ENCODE data around the gene BPTF. TPM values are rescaled to one million over a fixed set of nuclear protein-coding genes. Genes with fewer than 3 reads are reported as not detected.
A peak's percentile ranks its signal among the peaks of the same experiment; 100 is the strongest.

Gene BPTF
- total RNA-seq, 2 experiments from 2014 or later: 117 to 125 TPM

DNA sequence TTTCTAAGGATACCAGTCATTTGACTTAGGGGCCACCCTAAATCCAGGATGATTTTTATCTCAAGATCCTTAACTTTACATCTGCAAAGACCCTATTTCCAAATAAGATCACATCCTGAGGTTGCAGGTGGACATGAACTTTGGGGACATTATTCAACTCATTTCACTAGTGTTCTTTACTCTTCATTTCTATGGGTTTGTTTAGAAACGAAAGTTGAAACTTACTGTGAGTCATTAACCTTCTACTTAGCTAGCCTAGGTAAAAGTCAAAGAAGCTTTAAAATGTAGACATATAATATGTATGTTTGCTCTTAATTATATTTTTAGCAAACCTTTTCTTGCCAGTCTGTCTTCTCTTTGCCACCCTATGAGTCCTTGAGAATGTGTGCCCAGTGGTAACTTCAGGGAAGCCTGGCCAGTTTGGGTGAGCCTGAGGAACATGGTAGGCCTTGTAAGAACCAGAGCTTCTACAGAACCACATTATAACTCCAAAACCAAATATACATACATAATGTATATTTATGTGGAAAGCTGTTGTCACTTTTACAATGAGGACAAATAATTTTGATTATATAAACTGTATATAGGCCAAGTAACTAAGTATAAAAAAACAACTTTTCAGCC, 38.4 kb downstream of the BPTF start:
- CTCF ChIA-PET: interaction anchor here (0.7 kb wide), 1 partner anchor 1192 kb away, joined by 3 read pairs; no protein-coding TSS in a partner anchor
- intact Hi-C loops (cut with DNase I, micrococcal nuclease): no loop called here
- no peak for TF ChIP-seq CTCF (IDR thresholded peaks at IDR 0.05)

DNA sequence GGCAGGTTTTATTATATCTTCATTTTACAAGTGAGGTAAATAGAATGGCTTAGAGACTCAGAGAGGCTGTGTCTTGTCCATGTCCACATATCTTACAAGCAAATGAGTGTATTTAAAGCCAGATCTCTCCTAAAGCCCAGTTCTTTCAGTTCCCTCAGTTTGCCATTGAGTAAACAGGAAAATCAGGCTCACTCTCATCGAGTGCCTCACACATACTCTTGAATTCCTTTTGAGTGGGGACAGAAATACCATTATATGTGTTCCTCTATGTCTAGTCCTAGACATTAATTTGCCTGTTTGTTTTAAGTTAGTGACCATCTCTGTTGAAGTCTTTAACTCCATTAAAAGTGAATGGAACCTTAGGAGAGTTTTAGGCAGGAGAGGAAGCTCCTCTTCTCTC, 40.1 kb downstream of the BPTF start:
- H3K27me3 ChIP-seq (ENCODE audit: control insufficient read depth in 1 of 2, insufficient read depth in 2 of 2, low read length in 2 of 2): no peaks in the 10 kb centered on the region
- intact Hi-C loops (cut with DNase I, micrococcal nuclease): no loop called here
- no peaks in the 10 kb centered on the region for H3K9me3 ChIP-seq (ENCODE audit: control insufficient read depth in 1 of 2, insufficient read depth in 1 of 2, low read length in 2 of 2)
- Mint-ChIP-seq H3K27ac (no peak overlapping the region), H3K27me3 (no peaks in the 10 kb centered on the region), H3K4me3 (no peak overlapping the region), H3K9me3 (no peaks in the 10 kb centered on the region), H3K36me3 (ENCODE audit: low read depth) (peaks cover 59% of the 10 kb centered on the region), H3K4me1 (ENCODE audit: low read depth) (peaks cover 61% of the 10 kb centered on the region)
- ChIA-PET CTCF (no interaction called here), POLR2A (no interaction called here)
- no peak overlapping the region for H3K4me3 ChIP-seq (ENCODE audit: low read length)
- H3K27ac ChIP-seq (ENCODE audit: low read depth in 1 of 2, low read length in 2 of 2): no peak overlapping the region
- DNase-seq (no peak), ATAC-seq (ENCODE audit: poor library complexity) (no peak)
- H3K36me3 ChIP-seq (ENCODE audit: insufficient read depth, low read length): peaks cover 31% of the 10 kb centered on the region
- H3K4me1 ChIP-seq (ENCODE audit: insufficient read depth, low read length): peaks cover 7% of the 10 kb centered on the region
- TF ChIP-seq CTCF (IDR thresholded peaks at IDR 0.05): no peak

More for the DNA sequence above, 38.4 kb downstream of the BPTF start:
- H3K4me1 Mint-ChIP-seq (ENCODE audit: low read depth): peaks cover 71% of the 10 kb centered on the region
- H3K9me3 ChIP-seq (ENCODE audit: control insufficient read depth in 1 of 2, insufficient read depth in 1 of 2, low read length in 2 of 2): no peaks in the 10 kb centered on the region
- H3K36me3 Mint-ChIP-seq (ENCODE audit: low read depth): peaks cover 48% of the 10 kb centered on the region
- peaks cover 11% of the 10 kb centered on the region for H3K4me1 ChIP-seq (ENCODE audit: insufficient read depth, low read length)
- H3K4me3 ChIP-seq (ENCODE audit: low read length): no peak overlapping the region
- no peaks in the 10 kb centered on the region for H3K9me3 Mint-ChIP-seq
- peak overlapping the region; percentile 71 for H3K27ac Mint-ChIP-seq
- H3K27me3 Mint-ChIP-seq: no peaks in the 10 kb centered on the region
- DNase-seq: no peak
- H3K27me3 ChIP-seq (ENCODE audit: control insufficient read depth in 1 of 2, insufficient read depth in 2 of 2, low read length in 2 of 2): no peaks in the 10 kb centered on the region
- ATAC-seq (ENCODE audit: poor library complexity): no peak
- no peak overlapping the region for H3K27ac ChIP-seq (ENCODE audit: low read depth in 1 of 2, low read length in 2 of 2)
- peaks cover 31% of the 10 kb centered on the region for H3K36me3 ChIP-seq (ENCODE audit: insufficient read depth, low read length)
- no peak overlapping the region for H3K4me3 Mint-ChIP-seq
- POLR2A ChIA-PET: interaction anchor here (1.2 kb wide), 1 partner anchor 49 kb away, joined by 3 read pairs; no protein-coding TSS in a partner anchor

GRCh38 chr17:67867591-67867990, 42.3 kb downstream of the BPTF start:
- POLR2A ChIA-PET: no interaction called here
- DNase-seq: peak in 1 of 14 experiments; percentile 47
- peaks cover 2% of the 10 kb centered on the region for H3K4me1 ChIP-seq (ENCODE audit: insufficient read depth, low read length)
- no peak overlapping the region for H3K27ac ChIP-seq (ENCODE audit: low read depth in 1 of 2, low read length in 2 of 2)
- Mint-ChIP-seq H3K27ac (no peak overlapping the region), H3K4me1 (ENCODE audit: low read depth) (peaks cover 41% of the 10 kb centered on the region), H3K9me3 (no peaks in the 10 kb centered on the region), H3K4me3 (no peak overlapping the region), H3K27me3 (no peaks in the 10 kb centered on the region), H3K36me3 (ENCODE audit: low read depth) (peaks cover 56% of the 10 kb centered on the region)
- intact Hi-C loops (cut with DNase I, micrococcal nuclease): no loop called here
- CTCF ChIA-PET: no interaction called here
- TF ChIP-seq CTCF (IDR thresholded peaks at IDR 0.05): no peak
- no peak overlapping the region for H3K4me3 ChIP-seq (ENCODE audit: low read length)
- peaks cover 29% of the 10 kb centered on the region for H3K36me3 ChIP-seq (ENCODE audit: insufficient read depth, low read length)
- H3K27me3 ChIP-seq (ENCODE audit: control insufficient read depth in 1 of 2, insufficient read depth in 2 of 2, low read length in 2 of 2): no peaks in the 10 kb centered on the region
- H3K9me3 ChIP-seq (ENCODE audit: control insufficient read depth in 1 of 2, insufficient read depth in 1 of 2, low read length in 2 of 2): no peaks in the 10 kb centered on the region
- ATAC-seq (ENCODE audit: poor library complexity): no peak

Measured in CD4-positive, alpha-beta T cell (primary cell).